Activated CD8-positive, alpha-beta memory T cell treated with anti-CD3 and anti-CD28 coated beads, Interleukin-2, amount 50 U/mL, for 1 hour (primary cell): ENCODE measurements around the gene EPX.
"Not testable (repeated sequence)": the region's sequence is repeated elsewhere in the genome, so short reads cannot be mapped to it uniquely, and the experiment has no call there.

Experiments
- DNase-seq: peaks from one replicate; pipeline ENCODE4 v3.0.0-alpha.2; 2020; ENCODE audit errors: extremely low read depth

EPX gene

GRCh38 chr17:58192612-58193011, at the start of gene EPX:
TSS of gene EPX (plus strand) at chr17:58192726. CDS start at chr17:58192847, 121 bp downstream.
- no peak for DNase-seq

GRCh38 chr17:58143335-58143734, 49.2 kb upstream of the EPX start:
- not testable (repeated sequence) for DNase-seq

DNA sequence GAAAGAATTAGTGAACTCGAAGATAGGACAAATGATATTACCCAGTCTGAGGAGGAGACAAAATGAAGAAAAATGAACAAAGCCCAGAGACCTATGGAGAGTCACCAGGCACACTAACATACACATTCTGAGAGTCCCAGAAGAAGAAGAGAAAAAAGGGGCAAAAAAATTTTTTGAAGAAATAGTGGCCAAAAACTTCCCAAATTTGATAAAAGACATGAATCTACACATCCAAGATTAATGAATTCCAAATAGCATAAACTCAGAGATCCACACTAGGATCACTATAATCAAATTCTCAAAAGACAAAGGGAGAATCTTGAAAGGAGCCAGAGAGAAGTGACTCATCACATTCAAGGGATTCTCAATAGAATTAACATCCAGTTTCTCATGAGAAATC, 47.7 kb upstream of the EPX start:
- no peak for DNase-seq

DNA sequence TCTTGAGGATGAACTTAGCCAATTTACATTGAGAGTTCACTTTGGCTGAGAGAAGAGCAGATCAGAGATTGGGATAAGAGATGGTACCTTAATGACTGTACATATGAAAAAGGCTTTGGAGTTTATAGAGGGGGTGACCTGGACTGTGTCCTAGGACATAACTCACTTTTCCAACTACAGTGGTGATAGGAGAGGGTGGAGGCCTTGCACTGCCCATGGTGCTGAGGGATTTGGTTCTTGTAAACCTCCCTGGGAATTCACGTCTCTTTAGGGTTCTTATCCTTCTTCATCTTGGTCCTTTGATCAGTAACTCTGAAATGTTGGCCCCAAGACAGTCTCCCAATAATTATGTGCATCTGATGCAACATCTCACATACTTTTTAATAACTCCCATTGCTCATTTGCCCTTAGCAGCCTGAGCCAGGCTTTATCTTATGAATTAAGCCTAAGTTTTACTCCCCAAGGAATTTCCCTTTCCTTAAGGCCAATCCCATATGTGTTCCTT, 44.5 kb upstream of the EPX start, which contains the start of gene OR4D1:
Gene OR4D1 (plus strand): TSS at position 455 of the 505 bp plus-strand sequence. CDS start 6,770 bp downstream, outside the sequence.
- no peak for DNase-seq

GRCh38 chr17:58148609-58149008, 43.9 kb upstream of the EPX start:
- DNase-seq: no peak

GRCh38 chr17:58150394-58150793, 42.1 kb upstream of the EPX start:
- no peak for DNase-seq

DNA sequence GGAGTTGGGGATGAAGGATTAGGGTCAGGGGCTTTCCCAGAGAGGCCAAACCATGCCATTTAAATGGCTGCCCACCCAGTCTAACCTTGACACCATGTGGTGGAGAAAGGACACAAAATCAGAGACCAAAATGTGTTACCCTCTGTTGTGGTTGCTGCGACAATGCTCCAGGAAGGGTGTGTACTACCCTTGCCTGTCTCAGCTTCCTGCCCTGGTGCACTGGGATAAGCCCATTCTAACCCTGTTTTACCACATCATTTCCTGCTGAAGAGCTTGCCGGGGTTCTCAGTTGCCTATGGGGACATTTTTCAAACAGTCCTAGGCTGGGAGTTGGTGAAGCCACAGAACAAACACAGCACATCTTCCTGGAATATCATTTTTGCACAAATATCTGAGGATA, 39.5 kb upstream of the EPX start:
- DNase-seq: peak; percentile 43

- DNase-seq: no peak
These were observed 38.9 kb upstream of the EPX start for GRCh38 chr17:58153671-58154070.

GRCh38 chr17:58156839-58157803, 35.4 kb upstream of the EPX start:
- DNase-seq: peak; percentile 3

DNA sequence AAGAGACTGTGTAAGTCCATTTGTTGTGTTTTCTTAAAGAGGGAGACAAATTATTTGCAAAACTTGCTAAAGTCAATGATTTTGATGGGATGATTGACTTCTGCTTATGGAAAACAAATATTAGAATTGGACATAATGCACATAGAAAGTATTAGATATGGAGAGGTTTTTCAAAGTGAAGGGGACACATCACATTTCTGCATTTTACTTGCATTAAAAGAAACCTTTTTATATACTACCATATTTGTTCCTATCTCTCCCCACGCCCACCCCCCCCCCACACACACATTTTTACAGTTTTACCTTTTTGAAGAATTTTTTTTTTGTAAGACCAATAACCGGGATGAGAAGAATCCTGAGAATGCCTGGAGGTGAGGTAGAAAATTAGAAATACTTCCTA, 34.3 kb upstream of the EPX start:
- no peak for DNase-seq

- no peak for DNase-seq
These were observed 31.0 kb upstream of the EPX start for GRCh38 chr17:58161566-58161965.

DNA sequence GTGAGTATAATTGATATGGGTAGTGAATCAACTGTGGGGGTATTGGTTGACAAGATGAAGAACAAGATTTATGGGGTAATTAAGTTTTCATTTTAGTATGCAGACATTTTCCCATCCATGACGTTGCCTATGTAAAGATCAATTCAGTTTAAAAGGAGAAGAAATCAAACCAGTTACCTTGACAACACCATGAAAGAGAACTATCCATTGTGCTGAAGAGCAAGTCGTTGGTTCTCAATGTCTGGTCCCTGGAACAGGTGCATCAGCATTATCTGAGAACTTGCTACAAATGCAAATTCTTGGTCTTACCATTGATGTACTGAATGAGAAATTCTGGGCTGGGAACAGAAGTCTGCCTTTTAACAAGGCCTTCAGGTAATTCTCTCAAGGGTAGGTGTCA, 26.5 kb upstream of the EPX start:
- no peak for DNase-seq

- DNase-seq: no peak
These were observed 25.8 kb upstream of the EPX start, which contains the start of gene OR4D2 for GRCh38 chr17:58166682-58167081. TSS of gene OR4D2 (plus strand) at chr17:58166982. CDS start at chr17:58169656, 2,674 bp downstream.

GRCh38 chr17:58170622-58171021, 21.9 kb upstream of the EPX start:
- no peak for DNase-seq

DNA sequence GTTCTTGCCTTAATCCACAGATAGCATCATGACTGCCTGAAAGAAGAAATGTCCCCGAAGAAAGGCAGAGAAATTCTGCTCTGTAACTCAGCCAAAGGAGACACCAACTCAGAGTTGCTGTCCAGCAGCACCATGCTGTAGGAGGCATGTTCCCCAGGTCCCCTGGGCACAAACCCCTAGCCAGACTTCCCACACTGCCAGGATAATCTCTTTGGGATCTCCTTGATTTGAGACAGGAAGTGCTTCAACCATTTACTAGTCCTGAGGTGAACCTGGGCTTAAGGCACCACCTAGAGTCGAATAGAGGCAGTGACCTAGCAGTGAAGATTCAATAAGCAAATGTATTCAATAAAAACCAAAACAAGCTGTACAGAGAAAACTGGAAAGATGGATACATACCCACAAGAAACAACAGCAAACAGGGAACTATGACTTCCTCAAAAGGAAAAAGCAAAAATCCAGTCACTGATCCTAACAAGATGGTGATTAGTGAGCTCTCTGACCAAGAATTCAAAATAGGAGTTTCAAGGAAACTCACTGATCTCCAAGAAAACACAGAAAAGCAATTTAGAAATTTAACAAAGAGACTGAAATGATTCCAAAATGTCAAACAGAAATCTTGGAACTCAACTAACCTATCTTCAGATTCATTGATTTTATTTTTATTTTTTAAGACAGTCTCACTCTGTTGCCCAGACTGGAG, 20.0 kb upstream of the EPX start:
- DNase-seq: peak; percentile 13

- DNase-seq: no peak
These were observed 17.7 kb upstream of the EPX start for GRCh38 chr17:58174871-58175270.

- DNase-seq: no peak
These were observed 16.3 kb upstream of the EPX start for GRCh38 chr17:58176200-58176599.

GRCh38 chr17:58181796-58182195, 10.7 kb upstream of the EPX start:
- no peak for DNase-seq

DNA sequence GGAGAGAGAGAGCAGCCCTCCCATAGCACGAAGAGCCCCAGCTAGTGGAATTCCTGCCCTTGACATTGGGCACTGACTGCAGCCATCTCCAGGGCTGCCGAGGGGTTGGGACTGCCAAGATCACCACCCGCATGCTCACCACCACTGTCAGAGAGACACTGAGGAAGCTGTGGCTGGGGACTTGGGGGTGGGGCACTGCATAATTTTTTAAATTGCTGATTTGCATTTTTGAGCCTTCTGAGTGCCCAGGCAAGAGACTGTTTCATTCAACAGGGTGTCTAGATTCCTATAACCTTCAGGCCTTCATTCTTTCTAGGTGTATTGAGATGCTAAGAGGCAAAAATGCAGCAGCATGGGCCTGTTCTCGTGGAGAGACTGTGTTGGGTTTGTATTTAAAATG, 9.0 kb upstream of the EPX start:
- DNase-seq: no peak

DNA sequence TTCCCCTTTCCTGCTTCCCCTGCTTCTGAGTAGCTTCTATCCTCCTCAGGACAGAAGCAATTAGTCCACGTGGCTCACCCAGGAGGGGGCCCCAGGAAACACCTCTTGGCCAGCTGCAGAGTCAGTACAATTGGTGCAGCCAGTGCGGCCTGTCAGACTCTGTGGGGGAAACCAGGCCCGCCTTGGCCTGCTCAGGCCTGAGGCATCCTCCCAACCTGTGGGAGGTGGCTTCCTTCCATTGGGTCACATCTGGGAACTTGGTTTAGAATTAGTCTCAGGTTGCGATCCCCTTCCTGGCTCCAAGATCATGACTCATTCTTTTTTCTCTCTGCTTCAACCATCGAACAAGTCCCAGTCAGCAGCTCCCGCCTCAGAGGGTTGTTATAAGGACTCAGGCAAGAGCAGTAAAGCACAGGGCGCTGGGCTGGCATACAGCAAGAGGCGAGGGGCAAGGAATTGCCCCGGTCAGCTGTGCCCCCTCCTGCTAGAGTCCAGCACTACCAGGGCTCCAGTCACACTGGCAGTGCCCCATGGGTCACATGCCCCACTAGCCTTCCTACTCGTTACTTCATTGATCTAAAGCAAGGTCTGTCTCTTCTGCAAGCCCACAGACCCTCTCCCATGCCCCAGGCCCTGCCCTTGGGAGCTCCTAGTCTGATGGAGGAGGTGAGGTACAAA, 8.1 kb upstream of the EPX start:
- DNase-seq: no peak

GRCh38 chr17:58184986-58185761, 7.4 kb upstream of the EPX start:
- DNase-seq: no peak
